GM23248 (cell line): ENCODE data around the gene PREX1. TPM values are rescaled to one million over a fixed set of nuclear protein-coding genes. Genes with fewer than 3 reads are reported as not detected.

Source experiments
- DNase-seq: peaks from one replicate; pipeline ENCODE4 v3.0.0-alpha.2; 2015
- H2AFZ ChIP-seq: fragments of 200-600 bp; sonication (generic); 2 replicates; pipeline ENCODE4 v1.6.1; 2016; ENCODE audit warnings: antibody characterized with exemption
- H3F3A ChIP-seq: fragments of 200-600 bp; sonication (generic); 2 replicates; pipeline ENCODE4 v1.6.1; 2016; ENCODE audit warnings: mild to moderate bottlenecking, antibody characterized with exemption, mixed run types; ENCODE audit not compliant: insufficient read depth
- H3K27ac ChIP-seq: fragments of 200-600 bp; sonication (generic); 2 replicates; pipeline ENCODE4 v1.5.1; 2016; ENCODE audit warnings: mild to moderate bottlenecking
- H3K27me3 ChIP-seq: fragments of 200-600 bp; sonication (generic); replicated peaks from 2 replicates; pipeline ENCODE4 v1.6.1; 2016; ENCODE audit warnings: mild to moderate bottlenecking; ENCODE audit not compliant: insufficient read depth
- H3K36me3 ChIP-seq: fragments of 200-600 bp; sonication (generic); 2 replicates; pipeline ENCODE4 v1.6.1; 2016; ENCODE audit warnings: low read depth, mild to moderate bottlenecking
- H3K4me1 ChIP-seq: fragments of 200-600 bp; sonication (generic); 2 replicates; pipeline ENCODE4 v1.6.1; 2016; ENCODE audit warnings: mild to moderate bottlenecking; ENCODE audit not compliant: insufficient read depth
- H3K4me2 ChIP-seq: fragments of 200-600 bp; sonication (generic); one replicate; pipeline ENCODE4 v1.6.1; 2016; ENCODE audit warnings: mild to moderate bottlenecking; ENCODE audit not compliant: unreplicated experiment
- H3K4me3 ChIP-seq: fragments of 200-600 bp; sonication (generic); 2 replicates; pipeline ENCODE4 v1.5.1; 2016; ENCODE audit warnings: mild to moderate bottlenecking
- H3K79me2 ChIP-seq: fragments of 200-600 bp; sonication (generic); 2 replicates; pipeline ENCODE4 v1.6.1; 2016; ENCODE audit warnings: mild to moderate bottlenecking; ENCODE audit not compliant: insufficient read depth
- H3K9ac ChIP-seq: fragments of 200-600 bp; sonication (generic); 2 replicates; pipeline ENCODE4 v1.6.1; 2016; ENCODE audit warnings: mild to moderate bottlenecking
- H3K9me2 ChIP-seq: fragments of 200-600 bp; sonication (generic); 2 replicates; pipeline ENCODE4 v1.6.1; 2016; ENCODE audit warnings: mixed run types, mild to moderate bottlenecking, moderate library complexity; ENCODE audit not compliant: insufficient read depth
- H3K9me3 ChIP-seq: fragments of 200-600 bp; sonication (generic); one replicate; pipeline ENCODE4 v1.6.1; 2017; ENCODE audit warnings: low read depth
- H4K20me1 ChIP-seq: fragments of 200-600 bp; sonication (generic); 2 replicates; pipeline ENCODE4 v1.6.0; 2016; ENCODE audit not compliant: insufficient read depth
- EZH2 ChIP-seq: fragments of 200-600 bp; sonication (generic); IDR thresholded peaks from 2 replicates; pipeline ENCODE4 v1.6.1; 2018; ENCODE audit warnings: antibody characterized with exemption, mild to moderate bottlenecking; ENCODE audit not compliant: insufficient read depth, poor library complexity, severe bottlenecking
- EZH2phosphoT487 ChIP-seq: fragments of 200-600 bp; sonication (generic); IDR thresholded peaks from 2 replicates; pipeline ENCODE4 v1.6.1; 2018; ENCODE audit warnings: antibody characterized with exemption, moderate library complexity, mild to moderate bottlenecking, low read depth; ENCODE audit not compliant: insufficient read depth
- WGBS, 2 experiments: methylation state at CpG; one replicate each; pipeline ENCODE4 v1.1.6; 2015 to 2017; ENCODE audit warnings: low lambda C conversion rate in 2 of 2, low coverage in 1 of 2; ENCODE audit errors: missing lambda C conversion rate in 2 of 2; 5-methylcytosine and 5-hydroxymethylcytosine counted together
- in situ Hi-C: fragments of 300-500 bp; cut with MboI; formaldehyde crosslinking; loops from 2 replicates; pipeline ENCODE4 v1.15.0; 2020
- polyA plus RNA-seq: library from polyadenylated mRNA; unstranded; fragments of >200 nt; fragmentation: Nextera tagmentation; extraction: Ambion mirVana; gene quantifications from 2 replicates; pipeline ENCODE4 v1.2.1, GENCODE V29; 2016
- total RNA-seq: library from RNA; depleted of rRNA; stranded (reverse); fragments of >200 nt; shearing (Covaris generic); gene quantifications from 2 replicates; pipeline ENCODE4 v1.2.3, GENCODE V29; 2014

Gene PREX1
- total and polyA plus RNA-seq, 2 experiments from 2014 or later = 0.13 to 0.65 TPM

GRCh38 chr20:48698507-48699267 is 129.1 kb downstream of the PREX1 start:
- no peaks in the 10 kb centered on the region for H3F3A ChIP-seq
- no peaks in the 10 kb centered on the region for H3K9me2 ChIP-seq
- TF ChIP-seq EZH2 = no peak
- no peak for TF ChIP-seq EZH2phosphoT487
- no peak overlapping the region for H3K4me3 ChIP-seq
- H3K36me3 ChIP-seq = no peaks in the 10 kb centered on the region
- H3K79me2 ChIP-seq = no peaks in the 10 kb centered on the region
- no peaks in the 10 kb centered on the region for H4K20me1 ChIP-seq
- H3K9me3 ChIP-seq = no peaks in the 10 kb centered on the region
- DNase-seq = no peak
- WGBS, 2 experiments = 91 to 92% methylated on average over 12 to 13 of the region's 13 CpGs
- H3K9ac ChIP-seq = no peak overlapping the region
- no peak overlapping the region for H2AFZ ChIP-seq
- H3K4me2 ChIP-seq = no peak overlapping the region
- H3K4me1 ChIP-seq = peaks cover 5% of the 10 kb centered on the region; the same call in 1 of the 2 replicates
- no peak overlapping the region for H3K27ac ChIP-seq
- in situ Hi-C loops = no loop called here
- no peaks in the 10 kb centered on the region for H3K27me3 ChIP-seq

GRCh38 chr20:48697845-48698491 is 129.8 kb downstream of the PREX1 start:
- Histone ChIP-seq H3K36me3 (no peaks in the 10 kb centered on the region), H3K4me3 (no peak overlapping the region), H3F3A (no peaks in the 10 kb centered on the region), H3K4me1 (peaks cover 5% of the 10 kb centered on the region; the same call in 1 of the 2 replicates), H3K27ac (no peak overlapping the region), H3K4me2 (no peak overlapping the region), H3K9me2 (no peaks in the 10 kb centered on the region), H4K20me1 (no peaks in the 10 kb centered on the region), H3K9me3 (no peaks in the 10 kb centered on the region), H2AFZ (no peak overlapping the region), H3K27me3 (no peaks in the 10 kb centered on the region), H3K9ac (no peak overlapping the region), H3K79me2 (no peaks in the 10 kb centered on the region)
- in situ Hi-C loops = no loop called here
- no peak for TF ChIP-seq EZH2
- no peak for TF ChIP-seq EZH2phosphoT487
- DNase-seq = peak; percentile 81
- 55 to 60% methylated on average over 8 of the region's 8 CpGs for WGBS, 2 experiments

GRCh38 chr20:48696671-48697070 is 131.1 kb downstream of the PREX1 start:
- WGBS, 2 experiments = 72 to 81% methylated on average over 4 of the region's 4 CpGs
- Histone ChIP-seq H2AFZ (no peak overlapping the region), H3K36me3 (no peaks in the 10 kb centered on the region), H3K4me3 (no peak overlapping the region), H3K9ac (no peak overlapping the region), H3K4me1 (peaks cover 5% of the 10 kb centered on the region; the same call in 1 of the 2 replicates), H3F3A (no peaks in the 10 kb centered on the region), H3K27me3 (no peaks in the 10 kb centered on the region), H3K4me2 (no peak overlapping the region), H3K9me3 (no peaks in the 10 kb centered on the region), H3K9me2 (no peaks in the 10 kb centered on the region), H3K27ac (no peak overlapping the region), H3K79me2 (no peaks in the 10 kb centered on the region), H4K20me1 (no peaks in the 10 kb centered on the region)
- DNase-seq = no peak
- TF ChIP-seq EZH2 (no peak), EZH2phosphoT487 (no peak)
- in situ Hi-C loops = no loop called here

DNA sequence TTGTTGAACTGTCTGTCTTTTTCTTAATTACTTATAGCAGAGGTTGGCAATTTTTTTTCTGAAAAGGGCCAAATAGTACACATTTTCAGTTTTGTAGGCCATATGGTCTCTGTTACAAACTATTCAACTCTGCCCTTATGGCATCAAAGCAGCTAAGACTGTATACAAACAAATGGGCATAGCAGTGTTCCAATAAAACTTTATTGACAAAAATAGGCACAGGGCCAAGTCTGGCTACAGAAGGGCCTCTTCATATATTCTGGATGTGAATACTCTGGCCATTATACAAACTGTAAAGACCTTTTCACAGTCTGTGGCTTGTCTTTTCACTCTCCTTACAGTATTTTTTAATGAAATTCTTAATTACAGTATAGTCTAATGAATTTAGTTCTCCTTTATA is 132.1 kb downstream of the PREX1 start:
- no peak overlapping the region for H2AFZ ChIP-seq
- no peak for DNase-seq
- H3K9me3 ChIP-seq = no peaks in the 10 kb centered on the region
- no peaks in the 10 kb centered on the region for H3K27me3 ChIP-seq
- no peaks in the 10 kb centered on the region for H3K36me3 ChIP-seq
- no peak for TF ChIP-seq EZH2
- no peak for TF ChIP-seq EZH2phosphoT487
- H3K27ac ChIP-seq = no peak overlapping the region
- H4K20me1 ChIP-seq = no peaks in the 10 kb centered on the region
- peaks cover 5% of the 10 kb centered on the region; the same call in 1 of the 2 replicates for H3K4me1 ChIP-seq
- no peaks in the 10 kb centered on the region for H3F3A ChIP-seq
- H3K79me2 ChIP-seq = no peaks in the 10 kb centered on the region
- no peaks in the 10 kb centered on the region for H3K9me2 ChIP-seq
- H3K4me3 ChIP-seq = no peak overlapping the region
- no peak overlapping the region for H3K9ac ChIP-seq
- H3K4me2 ChIP-seq = no peak overlapping the region
- in situ Hi-C loops = no loop called here
